LNCAP (cell line): ENCODE data around the gene ULK3.

Experiments used
- TF ChIP-seq, protein P1 (sequence below): fragments of 450-650 bp; IDR thresholded peaks from 2 replicates; pipeline ENCODE4 v1.5.1; 2017; ENCODE audit warnings: mild to moderate bottlenecking

The ULK3 gene

DNA sequence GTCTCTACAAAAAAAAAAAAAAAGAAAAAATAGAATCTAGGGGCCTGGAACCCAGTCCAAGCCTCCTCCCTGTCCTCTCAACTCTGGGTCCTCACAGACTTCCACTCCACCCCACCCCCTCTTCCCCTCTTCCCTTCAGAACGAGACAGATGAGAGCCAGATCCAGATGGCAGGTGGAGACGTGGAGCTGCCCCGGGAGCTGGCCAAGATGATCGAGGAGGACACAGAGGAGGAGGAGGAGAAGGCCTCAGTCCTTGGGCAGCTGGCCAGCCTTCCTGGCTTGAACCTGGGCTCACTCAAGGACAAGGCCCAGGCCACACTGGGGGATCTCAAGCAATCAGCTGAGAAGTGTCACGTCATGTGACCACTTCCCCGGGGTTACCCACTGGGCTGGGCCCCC is 13.0 kb downstream of the ULK3 start:
- TF ChIP-seq, protein P1, sequence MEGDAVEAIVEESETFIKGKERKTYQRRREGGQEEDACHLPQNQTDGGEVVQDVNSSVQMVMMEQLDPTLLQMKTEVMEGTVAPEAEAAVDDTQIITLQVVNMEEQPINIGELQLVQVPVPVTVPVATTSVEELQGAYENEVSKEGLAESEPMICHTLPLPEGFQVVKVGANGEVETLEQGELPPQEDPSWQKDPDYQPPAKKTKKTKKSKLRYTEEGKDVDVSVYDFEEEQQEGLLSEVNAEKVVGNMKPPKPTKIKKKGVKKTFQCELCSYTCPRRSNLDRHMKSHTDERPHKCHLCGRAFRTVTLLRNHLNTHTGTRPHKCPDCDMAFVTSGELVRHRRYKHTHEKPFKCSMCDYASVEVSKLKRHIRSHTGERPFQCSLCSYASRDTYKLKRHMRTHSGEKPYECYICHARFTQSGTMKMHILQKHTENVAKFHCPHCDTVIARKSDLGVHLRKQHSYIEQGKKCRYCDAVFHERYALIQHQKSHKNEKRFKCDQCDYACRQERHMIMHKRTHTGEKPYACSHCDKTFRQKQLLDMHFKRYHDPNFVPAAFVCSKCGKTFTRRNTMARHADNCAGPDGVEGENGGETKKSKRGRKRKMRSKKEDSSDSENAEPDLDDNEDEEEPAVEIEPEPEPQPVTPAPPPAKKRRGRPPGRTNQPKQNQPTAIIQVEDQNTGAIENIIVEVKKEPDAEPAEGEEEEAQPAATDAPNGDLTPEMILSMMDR, result no peak

DNA sequence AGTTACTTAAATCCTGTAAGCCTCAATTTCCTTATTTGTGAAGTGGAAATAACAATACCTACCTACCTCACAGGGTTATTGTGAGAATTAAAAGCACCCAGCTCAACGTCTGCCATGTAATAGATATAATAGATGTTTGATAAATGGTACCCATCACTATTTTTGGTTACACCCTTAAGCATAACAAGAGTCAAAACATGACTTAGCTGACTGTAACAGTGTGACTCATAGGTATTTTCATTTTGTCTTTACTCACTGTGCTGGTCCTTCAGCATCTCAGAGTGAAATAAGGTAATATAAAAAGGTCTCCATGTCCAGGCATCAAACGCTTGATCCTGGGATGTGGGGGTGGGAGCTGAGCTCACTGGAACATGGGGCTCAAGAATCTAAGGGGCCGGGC is 13.5 kb downstream of the ULK3 start:
- TF ChIP-seq, protein P1, result no peak

DNA sequence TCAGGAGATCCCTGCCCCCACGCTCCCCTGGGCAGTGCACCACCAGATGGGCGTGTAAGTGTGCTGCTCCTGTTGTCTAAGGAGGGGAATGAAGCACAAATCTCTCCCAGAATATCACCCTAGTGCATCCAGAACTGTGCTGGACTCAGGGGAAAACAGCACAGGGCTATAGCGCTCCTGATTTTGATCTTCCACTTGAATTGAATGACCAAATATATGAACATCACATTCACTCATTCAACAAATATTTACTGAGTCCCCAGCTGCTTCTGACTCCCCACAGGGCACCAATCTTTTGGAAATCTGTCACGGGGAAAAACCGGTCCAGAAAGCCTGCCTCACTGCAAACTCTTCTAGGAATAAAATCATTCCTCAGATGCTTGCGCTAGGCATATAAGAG is 14.1 kb downstream of the ULK3 start:
- TF ChIP-seq, protein P1, result no peak

DNA sequence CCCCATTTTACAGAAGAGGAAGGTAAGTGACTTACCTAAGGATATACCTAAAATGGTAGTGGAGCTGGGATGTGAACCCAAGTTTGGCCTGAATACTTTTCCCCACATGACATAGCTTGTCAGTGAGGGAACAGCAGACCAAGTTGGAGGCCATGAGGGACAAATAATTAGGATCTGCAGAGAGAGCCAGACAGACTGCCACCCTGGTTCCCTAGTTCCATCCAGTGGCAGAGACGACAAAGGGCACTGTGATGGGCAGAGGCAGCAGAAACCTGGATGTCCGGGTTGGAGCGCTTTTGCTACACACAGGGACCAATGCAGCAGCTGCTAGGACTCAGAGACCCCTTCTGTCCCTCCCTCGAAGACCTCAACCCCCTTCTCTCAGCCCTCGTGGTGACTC is 15.3 kb downstream of the ULK3 start:
- TF ChIP-seq, protein P1, result no peak

DNA sequence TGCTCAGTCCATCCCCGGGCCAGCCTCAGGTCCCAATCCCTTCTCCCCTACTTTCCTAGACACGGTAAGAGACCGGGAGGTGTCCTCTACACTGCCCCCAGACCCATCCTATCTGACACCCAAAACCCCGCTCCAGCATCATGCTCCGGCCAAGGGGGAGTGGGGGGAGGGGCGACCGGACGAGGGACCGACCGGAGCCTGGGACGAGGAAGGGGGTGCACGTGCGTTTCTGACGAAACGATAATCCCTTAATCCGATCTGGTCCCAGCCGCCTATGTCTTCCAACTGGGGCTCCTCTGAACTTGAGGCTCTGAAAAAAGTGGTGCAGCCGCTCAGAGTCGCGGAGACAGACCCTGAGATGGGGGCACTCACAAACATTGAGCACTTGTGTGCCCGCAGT is 16.0 kb downstream of the ULK3 start:
- TF ChIP-seq, protein P1, result no peak

DNA sequence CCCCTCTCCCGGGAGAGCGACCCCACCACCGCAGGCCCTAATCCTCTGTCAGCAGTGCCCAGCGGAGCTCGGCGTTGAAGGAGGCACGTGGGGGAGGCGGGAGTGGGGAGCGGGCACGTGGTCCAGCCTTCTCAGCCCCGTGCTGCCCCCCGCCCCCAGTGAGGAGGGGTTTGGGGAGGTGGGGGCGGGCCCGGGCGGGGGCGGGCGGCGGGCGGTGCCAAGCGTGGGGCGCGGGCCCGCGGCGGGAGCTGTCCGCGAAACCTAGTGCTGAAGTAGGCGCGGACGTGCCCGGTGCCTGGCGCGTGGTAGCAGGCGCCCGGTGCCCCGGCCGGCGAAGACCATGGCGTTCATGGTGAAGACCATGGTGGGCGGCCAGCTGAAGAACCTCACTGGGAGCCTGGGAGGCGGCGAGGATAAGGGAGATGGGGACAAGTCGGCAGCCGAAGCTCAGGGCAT is 16.6 kb downstream of the ULK3 start, which contains the start of gene CPLX3:
TSS of gene CPLX3 (plus strand) at position 264 of the 456 bp plus-strand sequence. CDS start at position 341, 77 bp downstream.
- TF ChIP-seq, protein P1, result no peak

DNA sequence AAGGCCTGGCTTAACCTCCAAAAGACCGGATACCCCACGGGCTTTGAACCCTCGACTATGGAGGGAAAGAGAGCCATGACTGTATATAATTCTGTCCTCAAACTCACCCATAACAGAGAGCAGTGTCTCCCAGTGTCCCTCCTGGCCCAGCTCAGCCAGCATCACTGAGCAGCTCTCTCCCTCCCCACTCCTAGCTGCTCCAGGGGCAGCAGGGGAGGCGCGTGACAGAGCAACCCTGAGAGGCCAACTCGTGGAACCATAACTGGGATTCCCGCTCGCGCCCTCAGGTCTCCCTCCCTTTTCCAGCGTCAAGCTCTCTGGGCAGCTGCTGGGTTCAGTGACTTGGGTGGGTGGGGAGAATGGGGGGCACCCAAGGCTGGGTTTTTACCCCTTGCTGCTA is 17.1 kb downstream of the ULK3 start:
- TF ChIP-seq, protein P1, result no peak

DNA sequence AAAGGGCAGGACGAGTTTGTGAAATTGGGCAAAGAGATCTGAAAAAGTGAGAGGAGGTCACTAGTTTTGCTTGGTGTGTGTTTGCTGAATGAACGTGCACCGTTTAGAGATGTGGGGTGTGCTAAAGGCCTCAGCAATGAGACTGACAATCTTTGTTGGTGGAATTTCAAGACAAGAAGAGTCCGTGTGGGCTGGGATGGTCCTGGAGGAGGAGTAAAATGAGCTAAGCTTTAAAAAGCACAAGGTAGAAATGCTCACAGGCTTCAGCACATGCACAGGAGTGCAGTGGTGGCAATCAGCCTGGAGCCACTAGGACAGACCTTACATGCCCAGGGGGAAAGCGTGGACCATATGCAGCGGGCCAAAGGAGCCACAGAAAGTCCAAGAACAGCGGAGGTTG is 18.0 kb downstream of the ULK3 start:
- TF ChIP-seq, protein P1, result no peak
